ENCODE measurements around the gene EIF4G1. TPM values are rescaled to one million over a fixed set of nuclear protein-coding genes. Genes with fewer than 3 reads are reported as not detected.

EIF4G1 gene
- total RNA-seq, 2 experiments from 2014 or later: 693 to 706 TPM

GRCh38 chr3:184344579-184345316, 30.3 kb downstream of the EIF4G1 start:
- CTCF ChIA-PET: no interaction called here
- POLR2A ChIA-PET: interaction anchor here (0.6 kb wide), 1 partner anchor 486 kb away, joined by 4 read pairs; no protein-coding TSS in a partner anchor

- POLR2A ChIA-PET: no interaction called here
- CTCF ChIA-PET: interaction anchor here (0.6 kb wide), 1 partner anchor 10 kb away, joined by 3 read pairs; no protein-coding TSS in a partner anchor
Observed at GRCh38 chr3:184345317-184346144, 31.1 kb downstream of the EIF4G1 start.

GRCh38 chr3:184346480-184347190, 32.2 kb downstream of the EIF4G1 start:
- CTCF ChIA-PET: interaction anchor here (1.1 kb wide), 1 partner anchor 12 kb away, joined by 3 read pairs; no protein-coding TSS in a partner anchor
- POLR2A ChIA-PET: no interaction called here

DNA sequence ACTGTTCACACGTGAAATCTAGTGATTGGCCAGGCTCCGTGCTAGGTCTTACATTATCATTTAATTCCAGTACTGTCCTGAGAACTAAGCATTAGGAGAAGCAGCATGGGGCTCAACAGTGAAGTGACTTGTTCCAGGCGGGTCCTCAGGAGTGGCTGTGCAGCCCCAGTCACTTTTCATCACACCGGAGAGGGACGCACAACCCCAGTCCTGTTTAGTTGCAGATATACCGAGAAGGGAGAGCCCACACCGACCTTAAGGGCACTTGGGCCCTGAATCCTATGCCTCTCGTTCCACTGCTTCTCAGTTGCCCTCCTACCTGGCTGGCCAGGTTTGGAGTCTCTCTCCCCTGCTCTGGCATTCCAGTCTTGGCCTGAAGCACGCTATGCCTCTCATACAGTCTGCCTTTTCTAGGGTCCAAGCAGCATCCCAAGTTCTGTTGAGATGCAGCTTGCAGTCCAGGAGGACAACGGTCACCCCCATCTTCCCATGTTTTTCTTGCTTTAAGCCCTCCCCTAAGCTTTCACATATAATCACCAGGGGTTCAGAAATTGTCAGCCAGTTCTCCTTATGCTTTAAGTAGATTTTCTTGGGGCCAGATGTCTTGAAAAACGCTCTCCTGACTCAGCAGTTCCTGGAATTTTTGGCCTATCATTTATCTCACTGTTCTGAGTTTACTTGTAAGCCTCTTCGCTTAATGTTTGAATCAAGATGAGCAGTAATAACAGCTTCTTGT, 33.1 kb downstream of the EIF4G1 start:
- CTCF ChIA-PET: interaction anchor here (1.1 kb wide), 1 partner anchor 11 kb away, joined by 3 read pairs; no protein-coding TSS in a partner anchor
- POLR2A ChIA-PET: no interaction called here

DNA sequence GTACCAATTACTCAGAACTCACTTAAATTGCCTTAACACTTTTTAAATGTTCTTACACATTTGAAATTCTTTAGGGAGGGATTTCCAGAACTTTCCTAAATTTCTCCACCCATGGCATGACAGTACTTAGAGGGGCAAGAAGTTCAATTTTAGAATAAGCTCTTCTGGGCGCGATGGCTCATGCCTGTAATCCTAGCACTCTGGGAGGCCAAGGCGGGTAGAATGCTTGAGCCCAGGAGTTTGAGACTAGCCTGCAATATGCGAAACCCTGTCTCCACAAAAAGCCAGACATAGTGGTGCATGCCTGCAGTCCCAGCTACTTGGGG, 33.6 kb downstream of the EIF4G1 start:
- CTCF ChIA-PET: no interaction called here
- POLR2A ChIA-PET: no interaction called here

GRCh38 chr3:184349563-184350470, 35.4 kb downstream of the EIF4G1 start:
- CTCF ChIA-PET: no interaction called here
- POLR2A ChIA-PET: no interaction called here

- CTCF ChIA-PET: no interaction called here
- POLR2A ChIA-PET: no interaction called here
Observed at GRCh38 chr3:184350618-184351017, 36.2 kb downstream of the EIF4G1 start.

- ChIA-PET POLR2A (interaction anchor here (0.6 kb wide), 1 partner anchor 167 kb away, joined by 4 read pairs; no protein-coding TSS in a partner anchor), CTCF (interaction anchor here (0.6 kb wide), 1 partner anchor 11 kb away, joined by 3 read pairs; no protein-coding TSS in a partner anchor)
Observed at GRCh38 chr3:184351511-184352148, 37.2 kb downstream of the EIF4G1 start.

- CTCF ChIA-PET: no interaction called here
- POLR2A ChIA-PET: no interaction called here
Observed at GRCh38 chr3:184352149-184352785, 37.9 kb downstream of the EIF4G1 start.

DNA sequence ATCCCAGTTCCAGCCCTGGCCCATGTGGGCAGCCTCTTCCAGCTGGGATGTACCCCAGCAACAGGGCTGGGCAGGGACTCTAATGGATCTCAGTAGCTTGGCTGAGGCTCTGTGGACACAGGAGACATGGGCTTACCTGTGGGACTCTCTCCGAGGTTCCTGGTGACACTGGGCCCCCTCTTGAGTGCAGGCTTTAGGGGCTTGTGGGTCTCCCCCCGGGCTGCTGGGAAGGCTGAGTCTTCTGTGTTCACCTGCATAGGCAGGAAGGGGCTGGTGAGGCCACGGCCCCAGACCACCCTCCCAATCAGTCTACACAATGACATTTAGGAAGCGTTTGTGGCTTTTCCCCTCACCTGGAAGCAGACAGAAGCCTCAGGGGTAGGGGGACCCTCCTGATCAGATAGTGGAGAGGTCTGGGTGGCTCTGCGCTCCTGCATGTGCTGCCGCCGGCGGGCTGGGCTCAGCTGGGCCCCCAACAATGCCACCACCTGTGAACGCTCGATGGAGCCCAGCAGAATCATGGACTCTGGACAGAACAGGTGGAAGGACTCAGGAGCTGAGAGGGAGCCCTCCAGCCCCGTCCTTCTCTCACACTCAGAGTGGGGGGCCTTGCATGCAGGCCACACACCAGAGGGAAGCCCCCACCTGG, 38.6 kb downstream of the EIF4G1 start:
- ChIA-PET CTCF (interaction anchor here (0.9 to 1.8 kb wide), 7 partner anchors 9 to 50 kb away, joined by 3 to 5 read pairs (median 4); partner anchors contain the start of genes CLCN2 and POLR2H), POLR2A (interaction anchor here (1.7 kb wide), 1 partner anchor 18 kb away, joined by 3 read pairs; no protein-coding TSS in a partner anchor)

DNA sequence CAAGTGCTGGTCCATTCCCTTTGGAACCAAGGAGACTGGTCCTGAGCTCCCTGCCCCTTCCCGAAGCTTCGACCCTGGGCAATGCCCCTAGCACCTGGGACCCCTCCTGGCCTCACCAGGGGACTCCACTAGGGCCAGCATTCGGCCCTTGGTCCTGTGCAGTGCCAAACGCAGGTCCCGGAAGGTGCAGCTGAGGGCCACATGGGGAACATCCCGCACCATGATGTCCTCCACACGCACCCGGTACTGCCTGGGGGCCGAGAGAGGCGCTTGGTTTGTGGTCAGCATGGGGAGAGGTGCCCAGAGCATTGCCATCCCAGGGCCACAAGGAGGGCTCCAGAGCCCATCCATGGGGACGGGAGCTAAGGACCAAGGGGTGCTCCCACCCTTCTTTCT, 39.1 kb downstream of the EIF4G1 start:
- CTCF ChIA-PET: interaction anchor here (0.6 to 1.8 kb wide), 13 partner anchors 8 to 197 kb away, joined by 3 to 5 read pairs (median 3); partner anchors contain the start of genes CLCN2 and POLR2H

DNA sequence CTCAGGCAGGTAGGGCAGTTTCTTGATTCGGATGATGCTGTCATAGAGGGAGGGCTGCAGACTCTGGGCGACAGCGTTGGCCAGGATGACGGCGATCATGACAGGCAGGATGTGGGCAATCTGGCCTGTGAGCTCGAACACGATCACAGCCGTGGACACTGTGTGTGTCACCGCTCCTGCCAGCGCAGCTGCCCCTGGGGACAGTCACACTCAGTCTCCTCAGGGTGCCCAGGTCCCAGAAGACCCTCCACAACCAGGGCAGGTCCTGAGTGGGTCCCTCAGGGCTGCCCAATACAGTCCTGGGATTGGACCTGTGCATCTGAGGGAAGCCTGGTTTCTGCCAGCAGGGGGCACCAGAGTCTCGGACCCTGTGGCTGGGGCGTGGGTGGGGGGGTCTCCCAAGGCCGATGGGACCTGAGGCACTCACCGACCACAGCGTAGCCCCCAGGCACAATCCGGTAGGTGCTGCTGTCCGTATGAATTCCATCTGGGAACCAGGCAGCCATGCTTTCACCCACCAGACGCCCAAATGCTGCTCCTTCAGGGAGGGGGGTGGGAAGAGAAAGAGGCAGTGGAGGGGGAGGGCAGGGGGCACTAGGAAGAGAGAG, 39.8 kb downstream of the EIF4G1 start:
- CTCF ChIA-PET: interaction anchor here (0.6 to 1.8 kb wide), 13 partner anchors 8 to 196 kb away, joined by 3 to 5 read pairs (median 3); partner anchors contain the start of genes CLCN2 and POLR2H
- POLR2A ChIA-PET: interaction anchor here (1.7 kb wide), 1 partner anchor 19 kb away, joined by 3 read pairs; no protein-coding TSS in a partner anchor

More for the DNA sequence above, 39.1 kb downstream of the EIF4G1 start:
- POLR2A ChIA-PET: interaction anchor here (1.7 kb wide), 1 partner anchor 18 kb away, joined by 3 read pairs; no protein-coding TSS in a partner anchor

GRCh38 chr3:184354754-184355153, 40.3 kb downstream of the EIF4G1 start:
- ChIA-PET POLR2A (no interaction called here), CTCF (interaction anchor here (1.1 to 1.8 kb wide), 2 partner anchors 17 to 159 kb away, joined by 3 to 5 read pairs; no protein-coding TSS in a partner anchor)

GRCh38 chr3:184355261-184356040, 41.0 kb downstream of the EIF4G1 start:
- ChIA-PET POLR2A (no interaction called here), CTCF (interaction anchor here (0.9 to 1.8 kb wide), 4 partner anchors 10 to 158 kb away, joined by 3 to 5 read pairs (median 4); no protein-coding TSS in a partner anchor)
